HFFc6 (cell line): ENCODE measurements around the gene AHDC1. TPM values are rescaled to one million over a fixed set of nuclear protein-coding genes. Genes with fewer than 3 reads are reported as not detected.

Experiments
- DNase-seq: peaks from one replicate; pipeline ENCODE4 v3.0.0-alpha.2; 2018
- H3K27ac Mint-ChIP-seq: 2 replicates; pipeline ENCODE4 v1.8.0; 2020; ENCODE audit warnings: mild to moderate bottlenecking, mixed read lengths
- H3K27me3 Mint-ChIP-seq: 2 replicates; pipeline ENCODE4 v1.8.0; 2021; ENCODE audit warnings: mild to moderate bottlenecking, moderate library complexity, mixed read lengths; ENCODE audit not compliant: insufficient read depth
- H3K36me3 Mint-ChIP-seq: 2 replicates; pipeline ENCODE4 v1.8.0; 2021; ENCODE audit warnings: low read depth, mixed read lengths
- H3K4me1 Mint-ChIP-seq: 2 replicates; pipeline ENCODE4 v1.8.0; 2020; ENCODE audit warnings: low read depth, mixed read lengths
- H3K4me3 Mint-ChIP-seq: 2 replicates; pipeline ENCODE4 v1.8.0; 2020; ENCODE audit warnings: mild to moderate bottlenecking, moderate library complexity, mixed read lengths
- H3K9me3 Mint-ChIP-seq: 2 replicates; pipeline ENCODE4 v1.8.0; 2020; ENCODE audit warnings: mild to moderate bottlenecking, mixed read lengths
- CTCF ChIP-seq: fragments of 200-600 bp; sonication (generic); IDR thresholded peaks from 2 replicates; pipeline ENCODE4 v1.5.0; 2021; ENCODE audit warnings: antibody characterized with exemption, mild to moderate bottlenecking
- total RNA-seq, 6 experiments: library from RNA; stranded (reverse); fragmentation: NEBNext Ultra II Directional; extraction: Animal tissue kit (Norgen Biotek cat#: 25700); gene quantifications; 2 replicates in 1 of 6; 3 replicates in 5 of 6; pipeline ENCODE4 v1.2.3, GENCODE V29; 2021

The AHDC1 gene
- total RNA-seq, 6 experiments from 2014 or later = 30.7 to 53.2 (median 34.7) TPM

GRCh38 chr1:27577504-27578188 lies 26.3 kb downstream of the AHDC1 start:
- Mint-ChIP-seq H3K4me3 (no peak overlapping the region), H3K4me1 (peaks cover 57% of the 10 kb centered on the region), H3K9me3 (no peaks in the 10 kb centered on the region), H3K27me3 (peaks cover 2% of the 10 kb centered on the region; the same call in 1 of the 2 replicates), H3K27ac (peak overlapping the region; percentile 68; the same call in 1 of the 2 replicates), H3K36me3 (peaks cover 19% of the 10 kb centered on the region)
- no peak for TF ChIP-seq CTCF
- DNase-seq = no peak

- Mint-ChIP-seq H3K27ac (peak overlapping the region; percentile 68), H3K4me3 (peak overlapping the region; percentile 67), H3K27me3 (peaks cover 2% of the 10 kb centered on the region; the same call in 1 of the 2 replicates), H3K36me3 (peaks cover 10% of the 10 kb centered on the region), H3K4me1 (peaks cover 57% of the 10 kb centered on the region), H3K9me3 (no peaks in the 10 kb centered on the region)
- TF ChIP-seq CTCF = no peak
- DNase-seq = no peak
These were observed 27.1 kb downstream of the AHDC1 start for GRCh38 chr1:27576806-27577227.

GRCh38 chr1:27575840-27576331 lies 28.1 kb downstream of the AHDC1 start:
- Mint-ChIP-seq H3K4me3 (peak overlapping the region; percentile 67), H3K9me3 (no peaks in the 10 kb centered on the region), H3K4me1 (peaks cover 57% of the 10 kb centered on the region), H3K36me3 (peaks cover 5% of the 10 kb centered on the region; the same call in 1 of the 2 replicates), H3K27ac (peak overlapping the region; percentile 68; the same call in 1 of the 2 replicates), H3K27me3 (peaks cover 2% of the 10 kb centered on the region; the same call in 1 of the 2 replicates)
- no peak for DNase-seq
- no peak for TF ChIP-seq CTCF

DNA sequence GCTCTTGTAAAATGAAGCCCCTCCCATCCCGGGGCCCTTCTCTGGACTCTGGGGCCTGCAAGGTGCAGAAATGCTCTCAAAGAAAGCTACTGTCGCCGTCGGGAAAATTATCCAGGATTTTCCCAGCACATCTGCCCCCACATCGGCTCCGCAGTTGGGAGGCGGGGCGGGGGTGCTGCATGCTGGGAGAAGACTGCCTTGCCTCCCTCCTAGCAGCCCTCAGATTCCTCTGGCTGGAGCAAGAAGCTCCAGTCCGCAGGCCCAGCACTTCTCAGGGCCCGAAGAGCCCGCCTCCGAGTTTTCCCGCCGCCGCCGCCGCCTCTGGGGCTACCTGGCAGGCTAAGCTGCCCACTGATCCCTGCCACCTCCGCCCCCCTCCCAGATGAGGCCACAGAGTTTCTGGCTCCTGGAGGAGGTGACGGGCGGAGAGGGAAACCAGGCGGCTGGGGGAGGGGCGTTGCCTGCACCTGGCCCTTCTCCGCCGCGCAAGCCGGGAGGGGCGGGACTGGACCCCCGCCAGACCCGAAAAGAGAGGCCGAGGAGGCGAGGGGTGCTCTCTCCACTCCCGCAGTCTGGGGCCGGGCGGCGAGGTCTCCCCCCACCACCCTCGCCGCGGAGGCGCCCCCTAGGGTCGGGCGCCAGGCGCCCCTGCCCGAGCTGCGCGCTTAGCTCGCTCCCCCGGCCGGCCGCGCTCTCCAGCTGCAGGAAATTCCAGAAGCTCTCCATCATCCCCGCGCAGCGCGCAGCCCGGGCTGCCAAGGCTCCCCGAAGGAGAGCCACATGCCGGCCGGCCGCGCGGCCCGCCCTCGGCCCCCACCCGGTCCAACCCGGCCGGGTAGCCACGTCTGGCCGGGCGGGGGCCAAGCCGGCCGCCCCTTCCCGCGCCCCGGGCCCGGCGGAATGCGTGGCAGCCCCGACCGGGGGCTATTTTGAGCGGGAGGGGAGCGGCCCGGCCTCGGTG lies 28.8 kb downstream of the AHDC1 start:
- H3K4me1 Mint-ChIP-seq = peaks cover 65% of the 10 kb centered on the region
- H3K9me3 Mint-ChIP-seq = no peaks in the 10 kb centered on the region
- H3K27ac Mint-ChIP-seq = peak overlapping the region; percentile 63
- peak; percentile 63 for TF ChIP-seq CTCF
- DNase-seq = peak; percentile 79
- peaks cover 5% of the 10 kb centered on the region; the same call in 1 of the 2 replicates for H3K36me3 Mint-ChIP-seq
- H3K4me3 Mint-ChIP-seq = peak overlapping the region; percentile 62
- peaks cover 4% of the 10 kb centered on the region for H3K27me3 Mint-ChIP-seq

DNA sequence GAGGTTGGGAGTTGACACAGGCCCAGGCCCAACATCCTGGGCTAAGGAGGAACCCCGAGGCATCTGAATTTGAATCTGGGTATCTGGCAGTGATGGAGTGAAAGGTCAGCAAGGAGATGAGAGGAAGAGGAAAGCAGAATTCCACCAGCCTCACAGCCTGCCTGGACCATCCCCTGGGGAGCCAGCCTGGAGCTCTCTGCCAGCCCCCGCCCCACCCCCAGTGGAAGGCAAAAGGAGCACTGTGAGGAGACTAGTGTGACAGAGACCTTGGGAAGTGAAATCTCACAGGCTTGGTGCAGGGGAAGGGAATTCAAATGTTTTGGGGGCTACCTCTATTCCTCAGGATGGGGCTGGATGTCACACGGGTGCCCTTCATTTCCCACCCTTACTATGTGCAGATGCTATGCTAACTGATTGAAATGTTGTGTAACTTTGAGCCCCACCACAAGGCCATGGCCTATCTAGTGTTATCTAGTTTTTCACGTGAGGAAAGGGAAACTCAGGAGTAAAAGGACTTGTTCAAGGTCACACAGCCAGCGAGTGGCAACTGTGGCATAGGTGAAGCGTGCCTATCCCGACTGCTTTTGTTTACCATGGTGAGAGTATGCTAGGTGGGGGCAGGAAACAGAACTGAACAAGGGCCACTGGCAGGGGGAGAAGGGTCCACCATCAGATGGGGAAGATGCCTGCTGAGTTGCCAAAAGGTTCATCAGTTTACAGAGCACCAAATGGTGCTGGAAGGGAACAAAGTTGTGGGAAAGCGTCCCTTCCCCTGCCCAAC lies 29.8 kb downstream of the AHDC1 start:
- H3K4me3 Mint-ChIP-seq = peak overlapping the region; percentile 62
- peaks cover 3% of the 10 kb centered on the region; the same call in 1 of the 2 replicates for H3K36me3 Mint-ChIP-seq
- no peaks in the 10 kb centered on the region for H3K9me3 Mint-ChIP-seq
- peaks cover 71% of the 10 kb centered on the region for H3K4me1 Mint-ChIP-seq
- peak overlapping the region; percentile 63 for H3K27ac Mint-ChIP-seq
- H3K27me3 Mint-ChIP-seq = peaks cover 4% of the 10 kb centered on the region
- no peak for TF ChIP-seq CTCF
- no peak for DNase-seq
